ENCODE measurements around the gene DNAJC17.

DNA sequence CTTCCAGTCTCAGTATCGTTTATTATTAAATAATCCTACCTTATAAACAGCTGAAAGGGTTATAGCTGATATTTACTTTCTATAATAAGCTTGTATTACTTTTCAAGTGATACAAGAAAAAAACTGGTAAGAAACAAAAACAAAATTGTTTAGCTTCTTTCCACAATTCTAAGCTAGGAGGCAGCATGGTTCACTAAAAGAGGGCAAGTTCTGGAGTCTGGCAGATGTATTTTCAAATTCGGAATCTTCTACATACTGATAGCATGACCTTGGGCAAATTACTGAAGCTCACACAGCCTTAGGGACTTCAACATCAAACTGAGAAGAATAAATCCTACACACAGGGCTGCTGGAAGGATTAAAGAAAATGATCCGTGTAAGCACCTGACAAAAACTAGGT lies 22.1 kb downstream of the DNAJC17 start:
- TF ChIP-seq, protein P1, sequence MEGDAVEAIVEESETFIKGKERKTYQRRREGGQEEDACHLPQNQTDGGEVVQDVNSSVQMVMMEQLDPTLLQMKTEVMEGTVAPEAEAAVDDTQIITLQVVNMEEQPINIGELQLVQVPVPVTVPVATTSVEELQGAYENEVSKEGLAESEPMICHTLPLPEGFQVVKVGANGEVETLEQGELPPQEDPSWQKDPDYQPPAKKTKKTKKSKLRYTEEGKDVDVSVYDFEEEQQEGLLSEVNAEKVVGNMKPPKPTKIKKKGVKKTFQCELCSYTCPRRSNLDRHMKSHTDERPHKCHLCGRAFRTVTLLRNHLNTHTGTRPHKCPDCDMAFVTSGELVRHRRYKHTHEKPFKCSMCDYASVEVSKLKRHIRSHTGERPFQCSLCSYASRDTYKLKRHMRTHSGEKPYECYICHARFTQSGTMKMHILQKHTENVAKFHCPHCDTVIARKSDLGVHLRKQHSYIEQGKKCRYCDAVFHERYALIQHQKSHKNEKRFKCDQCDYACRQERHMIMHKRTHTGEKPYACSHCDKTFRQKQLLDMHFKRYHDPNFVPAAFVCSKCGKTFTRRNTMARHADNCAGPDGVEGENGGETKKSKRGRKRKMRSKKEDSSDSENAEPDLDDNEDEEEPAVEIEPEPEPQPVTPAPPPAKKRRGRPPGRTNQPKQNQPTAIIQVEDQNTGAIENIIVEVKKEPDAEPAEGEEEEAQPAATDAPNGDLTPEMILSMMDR (IDR thresholded peaks at IDR 0.05; ENCODE audit: poor library complexity, severe bottlenecking), result no peak
- no peak for TF ChIP-seq EP300 (conservative IDR thresholded peaks at IDR 0.05; ENCODE audit: poor library complexity, severe bottlenecking)
- no peak for TF ChIP-seq POLR2AphosphoS5 (IDR thresholded peaks at IDR 0.05)
- TF ChIP-seq, protein P2, sequence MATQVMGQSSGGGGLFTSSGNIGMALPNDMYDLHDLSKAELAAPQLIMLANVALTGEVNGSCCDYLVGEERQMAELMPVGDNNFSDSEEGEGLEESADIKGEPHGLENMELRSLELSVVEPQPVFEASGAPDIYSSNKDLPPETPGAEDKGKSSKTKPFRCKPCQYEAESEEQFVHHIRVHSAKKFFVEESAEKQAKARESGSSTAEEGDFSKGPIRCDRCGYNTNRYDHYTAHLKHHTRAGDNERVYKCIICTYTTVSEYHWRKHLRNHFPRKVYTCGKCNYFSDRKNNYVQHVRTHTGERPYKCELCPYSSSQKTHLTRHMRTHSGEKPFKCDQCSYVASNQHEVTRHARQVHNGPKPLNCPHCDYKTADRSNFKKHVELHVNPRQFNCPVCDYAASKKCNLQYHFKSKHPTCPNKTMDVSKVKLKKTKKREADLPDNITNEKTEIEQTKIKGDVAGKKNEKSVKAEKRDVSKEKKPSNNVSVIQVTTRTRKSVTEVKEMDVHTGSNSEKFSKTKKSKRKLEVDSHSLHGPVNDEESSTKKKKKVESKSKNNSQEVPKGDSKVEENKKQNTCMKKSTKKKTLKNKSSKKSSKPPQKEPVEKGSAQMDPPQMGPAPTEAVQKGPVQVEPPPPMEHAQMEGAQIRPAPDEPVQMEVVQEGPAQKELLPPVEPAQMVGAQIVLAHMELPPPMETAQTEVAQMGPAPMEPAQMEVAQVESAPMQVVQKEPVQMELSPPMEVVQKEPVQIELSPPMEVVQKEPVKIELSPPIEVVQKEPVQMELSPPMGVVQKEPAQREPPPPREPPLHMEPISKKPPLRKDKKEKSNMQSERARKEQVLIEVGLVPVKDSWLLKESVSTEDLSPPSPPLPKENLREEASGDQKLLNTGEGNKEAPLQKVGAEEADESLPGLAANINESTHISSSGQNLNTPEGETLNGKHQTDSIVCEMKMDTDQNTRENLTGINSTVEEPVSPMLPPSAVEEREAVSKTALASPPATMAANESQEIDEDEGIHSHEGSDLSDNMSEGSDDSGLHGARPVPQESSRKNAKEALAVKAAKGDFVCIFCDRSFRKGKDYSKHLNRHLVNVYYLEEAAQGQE (IDR thresholded peaks at IDR 0.05; ENCODE audit: borderline replicate concordance), result no peak
- no peak for TF ChIP-seq SMC3 (conservative IDR thresholded peaks at IDR 0.05; ENCODE audit: poor library complexity)
- TF ChIP-seq RAD21 (conservative IDR thresholded peaks at IDR 0.05), result no peak
- TF ChIP-seq MXI1 (conservative IDR thresholded peaks at IDR 0.05; ENCODE audit: poor library complexity, severe bottlenecking), result no peak
- no peak for TF ChIP-seq EZH2 (IDR thresholded peaks at IDR 0.05; ENCODE audit: borderline replicate concordance, insufficient read depth, low read length, poor library complexity, severe bottlenecking)

All from neural cell (in vitro differentiated cells).